Breast epithelium (tissue), 4 donors: ENCODE measurements around the gene SIK3. TPM values are rescaled to one million over a fixed set of nuclear protein-coding genes. Genes with fewer than 3 reads are reported as not detected.

Experiments used
- DNase-seq, 2 donors: peaks; one replicate each; pipeline ENCODE4 v3.0.0-alpha.2; 2019; ENCODE audit warnings: low spot score in 2 of 2
- H3K27ac ChIP-seq, 2 donors: fragments of 200-600 bp; sonication (generic) in 1 of 2; one replicate each; pipeline ENCODE4 v1.5.1; 2016 to 2019; ENCODE audit warnings: mild to moderate bottlenecking in 1 of 2
- H3K27me3 ChIP-seq, 2 donors: fragments of 200-600 bp; sonication (generic) in 1 of 2; one replicate each; pipeline versions ENCODE4 v1.5.1 to v1.6.0; 2017 to 2019; ENCODE audit warnings: control low read depth in 1 of 2, mild to moderate bottlenecking in 1 of 2
- H3K36me3 ChIP-seq: fragments of 200-600 bp; one replicate; pipeline ENCODE4 v1.5.1; 2019
- H3K4me1 ChIP-seq, 2 donors: fragments of 200-600 bp; sonication (generic); one replicate each; pipeline ENCODE4 v1.5.1; 2016 to 2019; ENCODE audit warnings: control low read depth in 1 of 2
- H3K4me3 ChIP-seq, 3 donors: fragments of 200-600 bp; sonication (generic); 1 replicate in 2 of 3; 2 replicates in 1 of 3; pipeline ENCODE4 v1.5.1; 2016 to 2019; ENCODE audit warnings: mild to moderate bottlenecking in 3 of 3, moderate library complexity in 2 of 3
- H3K9me3 ChIP-seq, 2 donors: fragments of 200-600 bp; sonication (generic) in 1 of 2; one replicate each; pipeline ENCODE4 v1.5.1; 2016 to 2019; ENCODE audit warnings: control low read depth in 1 of 2
- POLR2A ChIP-seq: fragments of 450-650 bp; IDR thresholded peaks from one replicate; pipeline ENCODE4 v1.6.1; 2016; ENCODE audit warnings: antibody characterized with exemption, mild to moderate bottlenecking, moderate library complexity
- POLR2AphosphoS5 ChIP-seq, 3 donors: sonication (generic); formaldehyde crosslinking; IDR thresholded peaks; one replicate each; pipeline ENCODE4 v1.6.1; 2017; ENCODE audit warnings: antibody characterized with exemption in 3 of 3
- intact Hi-C: fragments of 100-400 bp; cut with DNase I; formaldehyde crosslinking; loops from one replicate; pipeline ENCODE4 v1.15.1; 2023; ENCODE audit warnings: low total_unique reads
- total RNA-seq, 3 donors: library from RNA; depleted of rRNA; stranded (reverse); fragments of >200 nt; gene quantifications; one replicate each; pipeline ENCODE4 v1.1.0, GENCODE V29; 2016
- TF ChIP-seq, protein P1 (sequence below), 3 donors: fragments of 450-650 bp; IDR thresholded peaks; one replicate each; pipeline ENCODE4 v1.5.1; 2016 to 2017; ENCODE audit warnings: antibody characterized with exemption in 3 of 3, mild to moderate bottlenecking in 3 of 3, moderate library complexity in 3 of 3

SIK3 gene
- total RNA-seq, 3 donors from 2014 or later: 26.9 to 110 (median 57.0) TPM

DNA sequence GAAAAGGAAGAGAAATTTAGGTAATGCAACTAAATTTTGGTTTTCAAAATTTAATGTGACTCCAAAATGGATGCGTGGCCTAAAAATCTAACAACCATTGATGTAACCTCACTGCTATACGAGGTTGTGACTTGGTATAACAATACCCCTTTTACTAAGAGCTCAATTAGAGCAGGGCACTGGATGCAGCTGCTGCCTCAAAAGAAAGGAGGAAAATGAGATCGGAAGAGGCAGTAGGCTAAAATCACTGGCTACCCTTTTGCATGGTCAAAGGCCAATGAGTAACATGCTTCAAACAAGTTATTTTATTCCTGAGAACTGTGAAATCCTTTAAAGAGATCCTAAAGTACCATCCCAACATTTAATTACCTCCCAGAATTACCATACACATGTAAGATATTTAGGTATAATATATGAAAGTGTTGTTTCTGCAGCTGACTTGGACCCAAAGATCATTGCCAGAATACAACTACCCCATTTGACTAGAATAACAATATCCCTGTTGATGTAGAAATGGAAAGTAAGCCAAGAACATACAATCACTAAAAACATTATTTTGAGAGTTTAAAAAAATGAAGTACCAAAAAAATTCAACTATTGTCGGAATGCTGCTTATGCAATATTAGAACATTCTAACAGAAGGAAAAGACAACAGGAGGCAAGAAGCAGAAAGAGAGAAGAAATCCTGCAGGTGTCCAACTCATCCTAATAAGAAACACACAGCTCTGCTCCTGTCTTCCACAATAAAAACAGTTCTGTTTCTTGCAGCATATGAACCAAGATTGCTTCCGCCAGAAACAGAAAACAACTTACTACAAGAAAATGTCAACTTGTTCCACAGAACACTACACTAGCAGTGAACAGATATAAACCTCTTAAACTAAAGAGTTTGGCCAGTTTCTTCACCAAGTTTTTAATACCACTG is 15.0 kb downstream of the SIK3 start:
- H3K4me1 ChIP-seq: no peaks in the 10 kb centered on the region
- TF ChIP-seq, protein P1, sequence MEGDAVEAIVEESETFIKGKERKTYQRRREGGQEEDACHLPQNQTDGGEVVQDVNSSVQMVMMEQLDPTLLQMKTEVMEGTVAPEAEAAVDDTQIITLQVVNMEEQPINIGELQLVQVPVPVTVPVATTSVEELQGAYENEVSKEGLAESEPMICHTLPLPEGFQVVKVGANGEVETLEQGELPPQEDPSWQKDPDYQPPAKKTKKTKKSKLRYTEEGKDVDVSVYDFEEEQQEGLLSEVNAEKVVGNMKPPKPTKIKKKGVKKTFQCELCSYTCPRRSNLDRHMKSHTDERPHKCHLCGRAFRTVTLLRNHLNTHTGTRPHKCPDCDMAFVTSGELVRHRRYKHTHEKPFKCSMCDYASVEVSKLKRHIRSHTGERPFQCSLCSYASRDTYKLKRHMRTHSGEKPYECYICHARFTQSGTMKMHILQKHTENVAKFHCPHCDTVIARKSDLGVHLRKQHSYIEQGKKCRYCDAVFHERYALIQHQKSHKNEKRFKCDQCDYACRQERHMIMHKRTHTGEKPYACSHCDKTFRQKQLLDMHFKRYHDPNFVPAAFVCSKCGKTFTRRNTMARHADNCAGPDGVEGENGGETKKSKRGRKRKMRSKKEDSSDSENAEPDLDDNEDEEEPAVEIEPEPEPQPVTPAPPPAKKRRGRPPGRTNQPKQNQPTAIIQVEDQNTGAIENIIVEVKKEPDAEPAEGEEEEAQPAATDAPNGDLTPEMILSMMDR (IDR thresholded peaks at IDR 0.05): no peak
- TF ChIP-seq POLR2AphosphoS5 (IDR thresholded peaks at IDR 0.05) (no peak), POLR2A (no peak)

DNA sequence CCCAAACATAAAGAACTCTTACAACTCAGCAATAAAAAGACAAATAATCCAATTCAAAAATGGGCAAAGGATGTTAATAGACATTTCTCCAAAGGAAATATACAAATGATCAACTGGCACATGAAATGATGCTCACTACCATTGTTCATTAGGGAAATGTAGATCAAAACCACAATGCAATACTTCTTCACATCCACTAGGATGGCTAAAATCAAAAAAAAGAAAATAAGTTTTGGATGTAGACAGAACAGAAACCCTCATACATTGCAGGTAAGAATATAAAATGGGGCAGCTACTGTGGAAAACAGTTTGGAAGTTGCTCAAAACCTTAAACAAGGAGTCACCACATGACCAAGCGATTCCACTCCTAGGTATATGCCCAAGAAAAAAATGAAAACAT is 16.3 kb downstream of the SIK3 start:
- Histone ChIP-seq H3K9me3 (no peaks in the 10 kb centered on the region), H3K4me3 (no peak overlapping the region), H3K27ac (no peak overlapping the region), H3K36me3 (no peaks in the 10 kb centered on the region), H3K27me3 (no peaks in the 10 kb centered on the region), H3K4me1 (peaks cover 0 to 7% of the 10 kb centered on the region in 2 donors)
- TF ChIP-seq POLR2A (no peak), POLR2AphosphoS5 (IDR thresholded peaks at IDR 0.05) (no peak)
- TF ChIP-seq, protein P1 (IDR thresholded peaks at IDR 0.05): no peak
- intact Hi-C loops: no loop called here
- no peak for DNase-seq

More for the DNA sequence above, 15.0 kb downstream of the SIK3 start:
- no peak for DNase-seq
- peak overlapping the region; percentile 15 to 48 for H3K27ac ChIP-seq
- no peaks in the 10 kb centered on the region for H3K27me3 ChIP-seq
- intact Hi-C loops: no loop called here
- no peaks in the 10 kb centered on the region for H3K36me3 ChIP-seq
- H3K4me3 ChIP-seq: no peak overlapping the region
- H3K9me3 ChIP-seq: no peaks in the 10 kb centered on the region

DNA sequence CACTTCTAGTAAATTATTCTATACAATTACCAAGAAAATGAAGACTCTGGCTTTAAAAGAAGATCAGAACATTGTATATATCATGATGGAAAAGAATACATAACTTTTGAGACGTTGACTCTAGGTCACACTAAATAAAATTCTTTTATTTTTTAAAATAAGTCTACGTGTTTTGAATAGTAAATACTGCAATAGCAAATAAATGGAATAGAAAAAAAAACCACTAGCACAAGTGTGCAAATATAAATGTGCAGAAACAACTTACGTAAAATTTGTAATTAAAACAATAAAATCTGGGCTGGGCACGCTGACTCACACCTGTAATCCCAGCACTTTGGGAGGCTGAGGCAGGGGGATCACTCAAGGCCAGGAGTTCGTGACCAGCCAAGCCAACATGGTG is 17.9 kb downstream of the SIK3 start:
- TF ChIP-seq POLR2A: no peak
- TF ChIP-seq POLR2AphosphoS5 (IDR thresholded peaks at IDR 0.05): no peak
- TF ChIP-seq, protein P1 (IDR thresholded peaks at IDR 0.05): no peak
- Histone ChIP-seq H3K4me3 (no peak overlapping the region), H3K27me3 (no peaks in the 10 kb centered on the region), H3K9me3 (no peaks in the 10 kb centered on the region), H3K27ac (no peak overlapping the region), H3K36me3 (no peaks in the 10 kb centered on the region), H3K4me1 (peaks cover 0 to 9% of the 10 kb centered on the region in 2 donors)
- no peak for DNase-seq
- intact Hi-C loops: no loop called here

GRCh38 chr11:117076941-117077691 is 21.1 kb downstream of the SIK3 start:
- Histone ChIP-seq H3K36me3 (no peaks in the 10 kb centered on the region), H3K4me1 (peaks cover 0 to 22% of the 10 kb centered on the region in 2 donors), H3K27me3 (no peaks in the 10 kb centered on the region), H3K9me3 (no peaks in the 10 kb centered on the region), H3K4me3 (no peak overlapping the region), H3K27ac (peak overlapping the region; percentile 20 to 55)
- DNase-seq: no peak
- TF ChIP-seq, protein P1 (IDR thresholded peaks at IDR 0.05): no peak
- no peak for TF ChIP-seq POLR2A
- no peak for TF ChIP-seq POLR2AphosphoS5 (IDR thresholded peaks at IDR 0.05)
- intact Hi-C loops: no loop called here

- H3K4me3 ChIP-seq: no peak overlapping the region
- TF ChIP-seq POLR2AphosphoS5 (IDR thresholded peaks at IDR 0.05) (no peak), POLR2A (no peak)
- TF ChIP-seq, protein P1 (IDR thresholded peaks at IDR 0.05): no peak
- no peak for DNase-seq
- H3K27ac ChIP-seq: no peak overlapping the region
- H3K4me1 ChIP-seq: peaks cover 0 to 34% of the 10 kb centered on the region in 2 donors
- H3K36me3 ChIP-seq: no peaks in the 10 kb centered on the region
- intact Hi-C loops: no loop called here
- no peaks in the 10 kb centered on the region for H3K27me3 ChIP-seq
- H3K9me3 ChIP-seq: no peaks in the 10 kb centered on the region
These were observed 23.0 kb downstream of the SIK3 start for GRCh38 chr11:117075186-117075585.
